ENCODE results near the gene CLIP2.
A peak's percentile ranks its signal among the peaks of the same experiment; 100 is the strongest.

Gene CLIP2

DNA sequence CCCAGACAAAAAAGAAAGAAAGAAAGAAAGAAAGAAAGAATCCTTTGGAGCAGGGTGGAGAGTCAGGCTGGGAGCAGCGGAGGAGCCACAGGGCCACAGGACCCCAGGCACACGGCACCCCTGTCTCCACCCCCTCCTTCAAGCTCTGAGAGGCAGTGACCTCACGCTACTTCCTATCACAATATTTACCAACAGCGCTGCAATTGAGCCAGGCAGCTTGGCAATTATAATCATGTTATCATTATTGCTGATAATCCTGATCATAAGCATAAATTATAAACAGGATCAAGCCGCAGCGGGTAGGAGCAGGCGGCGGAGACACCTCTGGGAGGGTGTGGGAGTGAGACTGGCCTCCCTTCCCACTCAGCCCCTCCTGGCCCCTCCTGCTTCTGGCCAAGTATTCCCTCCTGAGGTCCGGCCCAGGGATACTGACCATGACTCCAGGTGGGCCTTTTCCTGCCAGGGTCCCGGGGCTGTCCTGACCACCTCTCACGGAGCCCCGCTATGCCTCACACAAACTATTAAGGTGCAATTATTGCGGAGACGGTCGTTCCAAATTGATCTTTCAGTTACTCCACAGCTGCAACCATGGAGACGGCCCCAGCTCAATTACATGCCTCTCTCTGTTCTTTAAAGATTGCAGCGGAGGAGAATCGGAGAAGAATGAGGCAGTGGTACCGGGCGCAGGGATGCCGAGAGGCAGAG lies 154.5 kb downstream of the CLIP2 start:
- no peaks in the 10 kb centered on the region for H3K4me1 ChIP-seq (ENCODE audit: control insufficient read depth, insufficient read depth, low read length, poor library complexity, severe bottlenecking)
- WGBS, 2 experiments (ENCODE audit: insufficient coverage in 2 of 2) = 88 to 93% methylated on average over 12 to 14 of the region's 21 CpGs
- H3K36me3 ChIP-seq (ENCODE audit: control insufficient read depth, insufficient read depth, low read length) = no peaks in the 10 kb centered on the region
- H3K27ac ChIP-seq (ENCODE audit: low read depth, low read length, severe bottlenecking) = peak overlapping the region; percentile 29
- no peak overlapping the region for H3K4me3 ChIP-seq (ENCODE audit: extremely low read depth, insufficient read depth, low read length, poor library complexity, severe bottlenecking)
- peaks cover 3% of the 10 kb centered on the region for H3K9me3 ChIP-seq (ENCODE audit: control insufficient read depth, low read length)

DNA sequence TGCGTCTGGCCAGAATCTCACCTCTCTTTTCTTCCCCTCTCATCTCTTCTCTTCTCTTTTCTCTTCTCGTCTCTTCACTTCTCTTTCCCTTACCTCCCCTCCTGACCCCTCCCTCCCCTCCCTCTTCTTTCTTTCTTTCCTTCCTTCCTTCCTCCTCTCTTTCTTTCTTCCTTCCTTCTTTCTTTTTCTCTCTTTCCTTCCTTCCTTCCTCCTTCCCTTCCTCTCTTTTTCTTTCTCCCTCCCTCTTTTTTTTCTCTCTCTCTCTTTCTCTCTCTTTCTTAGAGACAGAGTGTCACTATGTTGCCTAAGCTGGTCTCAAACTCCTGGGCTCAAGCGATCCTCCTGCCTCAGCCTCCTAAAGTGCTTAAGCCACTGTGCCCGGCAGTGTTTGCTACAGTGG lies 159.9 kb downstream of the CLIP2 start:
- Histone ChIP-seq H3K9me3 (ENCODE audit: control insufficient read depth, low read length) (no peaks in the 10 kb centered on the region), H3K4me3 (ENCODE audit: extremely low read depth, insufficient read depth, low read length, poor library complexity, severe bottlenecking) (no peak overlapping the region), H3K4me1 (ENCODE audit: control insufficient read depth, insufficient read depth, low read length, poor library complexity, severe bottlenecking) (no peaks in the 10 kb centered on the region), H3K27ac (ENCODE audit: low read depth, low read length, severe bottlenecking) (no peak overlapping the region), H3K36me3 (ENCODE audit: control insufficient read depth, insufficient read depth, low read length) (no peaks in the 10 kb centered on the region)
- 88 to 93% methylated on average over 4 of the region's 4 CpGs for WGBS, 2 experiments (ENCODE audit: insufficient coverage in 2 of 2)

GRCh38 chr7:74449809-74450397 lies 160.7 kb downstream of the CLIP2 start:
- Histone ChIP-seq H3K4me3 (ENCODE audit: extremely low read depth, insufficient read depth, low read length, poor library complexity, severe bottlenecking) (no peak overlapping the region), H3K4me1 (ENCODE audit: control insufficient read depth, insufficient read depth, low read length, poor library complexity, severe bottlenecking) (no peaks in the 10 kb centered on the region), H3K27ac (ENCODE audit: low read depth, low read length, severe bottlenecking) (no peak overlapping the region), H3K36me3 (ENCODE audit: control insufficient read depth, insufficient read depth, low read length) (no peaks in the 10 kb centered on the region), H3K9me3 (ENCODE audit: control insufficient read depth, low read length) (no peaks in the 10 kb centered on the region)
- 67 to 71% methylated on average over 11 to 13 of the region's 15 CpGs for WGBS, 2 experiments (ENCODE audit: insufficient coverage in 2 of 2)

GRCh38 chr7:74452748-74453321 lies 163.6 kb downstream of the CLIP2 start:
- Histone ChIP-seq H3K9me3 (ENCODE audit: control insufficient read depth, low read length) (no peaks in the 10 kb centered on the region), H3K4me1 (ENCODE audit: control insufficient read depth, insufficient read depth, low read length, poor library complexity, severe bottlenecking) (peaks cover 3% of the 10 kb centered on the region), H3K4me3 (ENCODE audit: extremely low read depth, insufficient read depth, low read length, poor library complexity, severe bottlenecking) (peak overlapping the region; percentile 64), H3K36me3 (ENCODE audit: control insufficient read depth, insufficient read depth, low read length) (peaks cover 9% of the 10 kb centered on the region), H3K27ac (ENCODE audit: low read depth, low read length, severe bottlenecking) (no peak overlapping the region)
- WGBS, 2 experiments (ENCODE audit: insufficient coverage in 2 of 2) = 86 to 96% methylated on average over 3 to 7 of the region's 15 CpGs

DNA sequence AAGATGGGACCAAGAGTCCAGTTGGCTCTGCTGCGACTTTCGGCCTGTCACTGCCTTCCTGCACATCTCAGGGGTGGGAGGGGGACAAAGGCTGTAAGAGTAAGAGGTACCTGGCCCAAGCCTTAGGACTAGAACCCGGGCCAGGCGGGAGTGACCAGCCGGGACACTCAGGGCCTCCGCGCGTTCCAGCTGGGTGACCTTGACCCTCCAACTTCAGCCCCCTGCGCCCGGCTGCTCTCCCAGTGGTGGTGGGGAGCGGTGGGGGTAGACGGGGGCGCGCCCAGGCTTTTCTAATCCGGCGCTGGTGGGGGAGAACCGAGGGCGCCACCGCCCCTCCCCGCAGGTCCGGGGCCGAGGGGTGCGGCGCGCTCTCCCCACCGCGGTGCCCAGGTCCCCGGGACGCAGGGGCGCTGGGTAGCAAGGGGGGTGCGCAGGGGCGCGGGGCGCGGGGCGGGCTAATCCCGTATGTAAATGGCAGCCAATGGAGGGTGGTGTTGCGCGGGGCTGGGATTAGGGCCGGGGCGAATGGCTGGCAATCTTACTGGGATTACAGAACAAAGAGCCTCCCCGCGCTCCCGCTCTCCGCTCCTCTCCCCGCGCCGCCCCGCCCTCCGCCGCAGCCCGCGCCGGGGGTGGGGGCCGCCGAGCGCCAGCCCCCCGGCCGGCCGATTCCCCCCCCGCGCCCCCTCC lies 164.3 kb downstream of the CLIP2 start, which contains the start of gene GTF2IRD1:
Gene GTF2IRD1, plus strand, starts transcription at position 585 of the 690 bp plus-strand sequence. CDS start 54,175 bp downstream, outside the sequence.
- Histone ChIP-seq H3K27ac (ENCODE audit: low read depth, low read length, severe bottlenecking) (peak within 1 kb of the TSS; percentile 46), H3K9me3 (ENCODE audit: control insufficient read depth, low read length) (no peaks in the 10 kb centered on the region), H3K36me3 (ENCODE audit: control insufficient read depth, insufficient read depth, low read length) (peaks cover 9% of the 10 kb centered on the region), H3K4me3 (ENCODE audit: extremely low read depth, insufficient read depth, low read length, poor library complexity, severe bottlenecking) (peak within 1 kb of the TSS; percentile 64), H3K4me1 (ENCODE audit: control insufficient read depth, insufficient read depth, low read length, poor library complexity, severe bottlenecking) (peaks cover 3% of the 10 kb centered on the region)
- 7 to 19% methylated on average over 14 to 24 of the region's 62 CpGs for WGBS, 2 experiments (ENCODE audit: insufficient coverage in 2 of 2)

DNA sequence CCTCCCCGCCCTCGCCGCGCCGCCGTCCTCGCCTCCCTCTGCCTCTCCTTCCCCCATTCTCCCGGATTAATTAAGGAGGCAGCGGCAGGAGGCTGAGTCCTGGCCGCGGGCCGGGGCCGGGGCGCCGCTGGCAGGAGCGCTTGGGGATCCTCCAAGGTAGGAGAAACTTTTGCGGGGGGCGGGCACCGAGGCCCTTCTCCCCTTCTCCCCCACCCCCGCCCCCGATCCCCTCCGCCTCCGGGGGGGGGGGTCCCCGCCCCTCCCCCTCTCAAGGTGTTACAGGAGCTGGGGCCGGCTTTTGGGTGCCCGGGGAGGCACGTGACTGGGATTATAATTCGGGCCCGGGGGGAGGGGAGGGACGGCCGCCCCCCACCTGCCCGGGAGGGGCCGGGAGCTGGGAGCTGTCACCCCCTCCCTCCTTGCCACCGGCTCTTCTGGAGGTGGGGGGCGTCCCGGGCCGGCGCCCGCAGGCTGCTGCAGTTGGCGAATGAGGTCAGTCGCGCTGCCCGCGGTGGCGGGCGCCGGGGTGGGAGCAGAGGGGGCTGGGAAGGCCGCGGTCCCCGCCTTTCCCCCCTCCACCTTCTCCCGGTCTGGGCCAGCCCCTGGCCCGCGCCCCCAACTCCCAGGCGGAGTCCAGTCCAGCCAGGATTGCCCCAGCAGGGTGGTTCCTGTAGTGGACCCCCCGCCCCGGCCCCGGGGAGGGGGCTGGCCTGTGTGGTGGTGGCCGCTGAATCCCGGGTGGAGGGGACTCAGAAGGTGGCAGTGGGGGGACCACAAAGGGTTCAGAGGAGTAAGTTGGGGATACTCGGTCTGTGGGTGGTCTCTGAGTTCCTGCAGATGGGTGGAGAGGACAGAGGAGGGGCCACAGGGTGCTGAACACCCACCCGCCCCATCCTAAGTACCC lies 165.1 kb downstream of the CLIP2 start:
- Histone ChIP-seq H3K36me3 (ENCODE audit: control insufficient read depth, insufficient read depth, low read length) (peaks cover 9% of the 10 kb centered on the region), H3K9me3 (ENCODE audit: control insufficient read depth, low read length) (no peaks in the 10 kb centered on the region), H3K4me1 (ENCODE audit: control insufficient read depth, insufficient read depth, low read length, poor library complexity, severe bottlenecking) (peaks cover 3% of the 10 kb centered on the region), H3K4me3 (ENCODE audit: extremely low read depth, insufficient read depth, low read length, poor library complexity, severe bottlenecking) (peak overlapping the region; percentile 64), H3K27ac (ENCODE audit: low read depth, low read length, severe bottlenecking) (peak overlapping the region; percentile 46)
- 4 to 8% methylated on average over 5 to 11 of the region's 61 CpGs for WGBS, 2 experiments (ENCODE audit: insufficient coverage in 2 of 2)

GRCh38 chr7:74454925-74455288 lies 165.7 kb downstream of the CLIP2 start:
- H3K4me1 ChIP-seq (ENCODE audit: control insufficient read depth, insufficient read depth, low read length, poor library complexity, severe bottlenecking) = peaks cover 3% of the 10 kb centered on the region
- H3K27ac ChIP-seq (ENCODE audit: low read depth, low read length, severe bottlenecking) = no peak overlapping the region
- no peaks in the 10 kb centered on the region for H3K9me3 ChIP-seq (ENCODE audit: control insufficient read depth, low read length)
- 60 to 69% methylated on average over 9 to 11 of the region's 11 CpGs for WGBS, 2 experiments (ENCODE audit: insufficient coverage in 2 of 2)
- H3K36me3 ChIP-seq (ENCODE audit: control insufficient read depth, insufficient read depth, low read length) = peaks cover 9% of the 10 kb centered on the region
- H3K4me3 ChIP-seq (ENCODE audit: extremely low read depth, insufficient read depth, low read length, poor library complexity, severe bottlenecking) = peak overlapping the region; percentile 64

DNA sequence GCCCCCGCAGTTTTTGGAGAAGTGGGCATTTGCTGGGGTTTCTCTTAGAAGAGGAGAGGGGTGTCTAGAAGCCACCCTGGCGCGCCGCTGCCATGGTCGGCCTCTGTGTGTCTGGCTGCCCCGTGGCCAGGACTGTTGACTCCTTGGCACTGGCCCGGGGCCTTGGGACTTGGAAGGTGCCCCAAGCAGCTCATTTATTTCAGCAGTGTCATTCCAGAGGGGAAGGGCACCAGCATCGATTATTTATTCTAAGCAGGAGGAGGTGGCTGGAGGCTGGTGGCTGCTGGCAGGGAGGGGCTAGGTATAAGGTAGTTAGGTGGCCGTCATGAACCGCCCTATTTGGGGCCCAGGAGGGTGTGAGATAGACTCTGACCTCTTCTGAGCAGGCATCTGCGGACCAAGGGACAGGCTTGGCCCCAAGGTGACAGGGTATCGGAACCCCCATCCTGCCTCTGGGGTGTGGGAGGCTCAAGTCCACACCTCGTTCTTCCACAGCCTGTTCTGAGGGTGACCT lies 166.1 kb downstream of the CLIP2 start:
- peaks cover 9% of the 10 kb centered on the region for H3K36me3 ChIP-seq (ENCODE audit: control insufficient read depth, insufficient read depth, low read length)
- H3K4me1 ChIP-seq (ENCODE audit: control insufficient read depth, insufficient read depth, low read length, poor library complexity, severe bottlenecking) = peaks cover 3% of the 10 kb centered on the region
- H3K27ac ChIP-seq (ENCODE audit: low read depth, low read length, severe bottlenecking) = peak overlapping the region; percentile 16
- no peaks in the 10 kb centered on the region for H3K9me3 ChIP-seq (ENCODE audit: control insufficient read depth, low read length)
- H3K4me3 ChIP-seq (ENCODE audit: extremely low read depth, insufficient read depth, low read length, poor library complexity, severe bottlenecking) = peak overlapping the region; percentile 64
- WGBS, 2 experiments (ENCODE audit: insufficient coverage in 2 of 2) = 89 to 90% methylated on average over 12 to 13 of the region's 13 CpGs

All from mesodermal cell (in vitro differentiated cells).